HCT116 (cell line): Measurements from ENCODE around the gene CEP72. TPM values are rescaled to one million over a fixed set of nuclear protein-coding genes. Genes with fewer than 3 reads are reported as not detected.

Experiments
- ATAC-seq: fragments of 200-7000 bp; cut with Tn5 transposase; 2 replicates; pipeline ENCODE4 v1.9.1; 2020; ENCODE audit warnings: mild to moderate bottlenecking, moderate library complexity
- BruUV-seq: library from RNA; stranded (reverse); fragments of 400-500 nt; replicated peaks from 2 replicates; lab custom pipeline; 2021; lab: Mats Ljungman, UMichigan
- CTCF ChIA-PET: fragments of 300-600 bp; sonication (Branson Sonifier 250); formaldehyde crosslinking; loops from one replicate; lab custom pipeline; 2021; ENCODE audit warnings: antibody characterized with exemption; lab: Charles Lee
- POLR2A ChIA-PET: fragments of 300-600, 350-600 bp; sonication (Branson Sonifier 250); formaldehyde crosslinking; loops from one replicate; lab custom pipeline; 2021; ENCODE audit warnings: antibody characterized with exemption; lab: Charles Lee
- RAD21 ChIA-PET, 2 experiments: fragments of 300-600 bp; sonication (Branson Sonifier 250); formaldehyde crosslinking; loops; one replicate each; lab custom pipeline; 2023; ENCODE audit warnings: low total read pairs in 2 of 2; ENCODE audit not compliant: uncharacterized antibody in 2 of 2, unreplicated experiment in 2 of 2, low non-redundant PET in 1 of 2; lab: Charles Lee
- DNase-seq: peaks from one replicate; pipeline ENCODE4 v3.0.0-alpha.2; 2010; ENCODE audit warnings: low read depth, low spot score
- H2AFZ ChIP-seq: fragments of 200-600 bp; shearing (Covaris generic), sonication (generic); 2 replicates; pipeline ENCODE4 v1.6.1; 2017; ENCODE audit warnings: low read depth, mixed run types, mixed read lengths, antibody characterized with exemption, low read length; ENCODE audit not compliant: poor library complexity, severe bottlenecking
- H3K27ac ChIP-seq: 2 replicates; pipeline ENCODE4 v1.5.1; 2012; ENCODE audit warnings: low read depth, low read length
- H3K27me3 ChIP-seq: fragments of 200-600 bp; sonication (generic); 2 replicates; pipeline ENCODE4 v1.6.1; 2016; ENCODE audit warnings: mixed run types, low read length, mixed read lengths; ENCODE audit not compliant: insufficient read depth
- H3K36me3 ChIP-seq, 2 experiments: fragments of 200-500 bp in 1 of 2; fragments of 200-600 bp in 1 of 2; sonication (Bioruptor generic) in 1 of 2; sonication (generic) in 1 of 2; 2 replicates each; pipeline versions ENCODE4 v1.5.1 to v1.6.1; 2014 to 2016; ENCODE audit warnings: low read length in 2 of 2, inconsistent platforms in 1 of 2, mixed read lengths in 1 of 2, mixed run types in 1 of 2; ENCODE audit not compliant: insufficient read depth in 2 of 2, control insufficient read depth in 1 of 2
- H3K4me1 ChIP-seq, 2 experiments: fragments of 200-600 bp in 1 of 2; sonication (generic) in 1 of 2; 2 replicates each; pipeline versions ENCODE4 v1.5.1 to v1.6.1; 2012 to 2017; ENCODE audit warnings: low read length in 2 of 2, inconsistent platforms in 1 of 2, mild to moderate bottlenecking in 1 of 2, mixed read lengths in 1 of 2, mixed run types in 1 of 2, moderate library complexity in 1 of 2; ENCODE audit not compliant: insufficient read depth in 2 of 2, control insufficient read depth in 1 of 2
- H3K4me2 ChIP-seq: fragments of 200-600 bp; sonication (generic); 2 replicates; pipeline ENCODE4 v1.6.1; 2017; ENCODE audit warnings: mixed run types, low read length, mixed read lengths
- H3K4me3 ChIP-seq, 2 experiments: fragments of 200-600 bp in 1 of 2; sonication (generic) in 1 of 2; replicated peaks in 1 of 2; 2 replicates each; pipeline ENCODE4 v1.5.1; 2011 to 2016; ENCODE audit warnings: low read length in 2 of 2, control low read depth in 1 of 2, low read depth in 1 of 2, mild to moderate bottlenecking in 1 of 2, mixed read lengths in 1 of 2, mixed run types in 1 of 2
- H3K79me2 ChIP-seq: fragments of 200-600 bp; sonication (generic); 2 replicates; pipeline ENCODE4 v1.6.1; 2017; ENCODE audit warnings: mild to moderate bottlenecking, mixed run types, low read length, moderate library complexity, mixed read lengths; ENCODE audit not compliant: insufficient read depth
- H3K9ac ChIP-seq: fragments of 200-600 bp; sonication (generic); 2 replicates; pipeline ENCODE4 v1.6.1; 2016; ENCODE audit warnings: low read length, mixed read lengths
- H3K9me2 ChIP-seq: fragments of 200-600 bp; sonication (generic), shearing (Covaris generic); 2 replicates; pipeline ENCODE4 v1.6.1; 2017; ENCODE audit warnings: mixed run types, mild to moderate bottlenecking, moderate library complexity; ENCODE audit not compliant: insufficient read depth
- H3K9me3 ChIP-seq, 2 experiments: fragments of 200-500 bp in 1 of 2; fragments of 200-600 bp in 1 of 2; sonication (Bioruptor generic) in 1 of 2; sonication (generic) in 1 of 2; 2 replicates each; pipeline ENCODE4 v1.6.1; 2014 to 2017; ENCODE audit warnings: low read length in 2 of 2, mixed read lengths in 2 of 2, inconsistent platforms in 1 of 2, low read depth in 1 of 2, mild to moderate bottlenecking in 1 of 2, mixed run types in 1 of 2, moderate library complexity in 1 of 2; ENCODE audit not compliant: control insufficient read depth in 1 of 2, insufficient read depth in 1 of 2
- H4K20me1 ChIP-seq: fragments of 200-600 bp; sonication (generic), shearing (Covaris generic); 2 replicates; pipeline ENCODE4 v1.6.1; 2017; ENCODE audit warnings: mixed run types, mild to moderate bottlenecking, moderate library complexity; ENCODE audit not compliant: insufficient read depth
- CBX3 ChIP-seq: IDR thresholded peaks from 2 replicates; pipeline ENCODE4 v1.6.1; 2012; ENCODE audit warnings: low read depth
- CEBPB ChIP-seq: IDR thresholded peaks from 2 replicates; pipeline ENCODE4 v1.6.1; 2012; ENCODE audit warnings: low read depth
- EGR1 ChIP-seq: IDR thresholded peaks from 2 replicates; pipeline ENCODE4 v1.6.1; 2012; ENCODE audit warnings: low read depth
- ELF1 ChIP-seq: IDR thresholded peaks from 2 replicates; pipeline ENCODE4 v1.6.1; 2012; ENCODE audit warnings: low read depth, borderline replicate concordance
- EZH2 ChIP-seq: fragments of 200-600 bp; sonication (generic); IDR thresholded peaks from 2 replicates; pipeline ENCODE4 v1.6.1; 2017; ENCODE audit warnings: antibody characterized with exemption, mixed run types
- FOSL1 ChIP-seq: IDR thresholded peaks from 2 replicates; pipeline ENCODE4 v1.6.1; 2012; ENCODE audit warnings: low read depth
- JUND ChIP-seq: IDR thresholded peaks from 2 replicates; pipeline ENCODE4 v1.6.1; 2012
- POLR2A ChIP-seq: IDR thresholded peaks from 2 replicates; pipeline ENCODE4 v1.7.0; 2011; ENCODE audit warnings: borderline replicate concordance; ENCODE audit not compliant: insufficient read depth, insufficient read length; ENCODE audit errors: extremely low read depth
- POLR2AphosphoS5 ChIP-seq: IDR thresholded peaks from 2 replicates; pipeline ENCODE4 v1.6.1; 2011; ENCODE audit warnings: mild to moderate bottlenecking, low read depth, low read length, moderate library complexity
- RAD21 ChIP-seq: IDR thresholded peaks from 2 replicates; pipeline ENCODE4 v1.6.1; 2012; ENCODE audit warnings: low read depth, mild to moderate bottlenecking
- SIN3A ChIP-seq: IDR thresholded peaks from 2 replicates; pipeline ENCODE4 v1.6.1; 2012; ENCODE audit warnings: low read depth
- SP1 ChIP-seq: IDR thresholded peaks from 2 replicates; pipeline ENCODE4 v1.6.1; 2012; ENCODE audit warnings: low read depth
- SRF ChIP-seq: IDR thresholded peaks from 2 replicates; pipeline ENCODE4 v1.6.1; 2012; ENCODE audit warnings: low read depth
- TCF7L2 ChIP-seq: IDR thresholded peaks from 2 replicates; pipeline ENCODE4 v1.7.0; 2011; ENCODE audit warnings: borderline replicate concordance, inconsistent platforms; ENCODE audit not compliant: insufficient read depth, insufficient read length; ENCODE audit errors: extremely low read depth
- YY1 ChIP-seq: IDR thresholded peaks from 2 replicates; pipeline ENCODE4 v1.6.1; 2011; ENCODE audit warnings: low read length, low read depth, moderate library complexity, mild to moderate bottlenecking; ENCODE audit not compliant: insufficient replicate concordance; ENCODE audit errors: extremely low read depth
- ZFX ChIP-seq: fragments of 450-650 bp; IDR thresholded peaks from 2 replicates; pipeline ENCODE4 v1.6.1; 2017
- ZNF274 ChIP-seq: fragments of 200-500 bp; sonication (Bioruptor generic); IDR thresholded peaks from 2 replicates; pipeline ENCODE4 v1.6.1; 2014; ENCODE audit warnings: mild to moderate bottlenecking, low read depth, low read length, inconsistent platforms
- intact Hi-C: fragments of 100-400 bp; cut with micrococcal nuclease; formaldehyde crosslinking; loops from 2 replicates; pipeline ENCODE4 v1.10.0; 2022
- total RNA-seq: library from RNA; stranded (reverse); gene quantifications from one replicate; pipeline ENCODE4 v1.2.1, GENCODE V29; 2021; ENCODE audit not compliant: unreplicated experiment
- TF ChIP-seq, protein P1 (sequence below), 3 experiments: fragments of 200-600 bp in 1 of 3; sonication (generic) in 1 of 3; IDR thresholded peaks in 2 of 3; conservative IDR thresholded peaks in 1 of 3; 2 replicates each; pipeline ENCODE4 v1.5.1; 2012 to 2017; ENCODE audit warnings: low read depth in 2 of 3, low read length in 2 of 3, antibody characterized with exemption in 1 of 3, borderline replicate concordance in 1 of 3, control low read depth in 1 of 3, mild to moderate bottlenecking in 1 of 3, mixed read lengths in 1 of 3, mixed run types in 1 of 3, moderate library complexity in 1 of 3; ENCODE audit not compliant: insufficient read depth in 1 of 3
- TF ChIP-seq, protein P2 (sequence below): IDR thresholded peaks from 2 replicates; pipeline ENCODE4 v1.6.1; 2012
- TF ChIP-seq, protein P3 (sequence below): IDR thresholded peaks from 2 replicates; pipeline ENCODE4 v1.6.1; 2011; ENCODE audit warnings: mild to moderate bottlenecking, low read length, moderate library complexity; ENCODE audit not compliant: insufficient replicate concordance; ENCODE audit errors: extremely low read depth

Gene CEP72
- total RNA-seq, 1 experiment from 2014 or later: 25.6 TPM

DNA sequence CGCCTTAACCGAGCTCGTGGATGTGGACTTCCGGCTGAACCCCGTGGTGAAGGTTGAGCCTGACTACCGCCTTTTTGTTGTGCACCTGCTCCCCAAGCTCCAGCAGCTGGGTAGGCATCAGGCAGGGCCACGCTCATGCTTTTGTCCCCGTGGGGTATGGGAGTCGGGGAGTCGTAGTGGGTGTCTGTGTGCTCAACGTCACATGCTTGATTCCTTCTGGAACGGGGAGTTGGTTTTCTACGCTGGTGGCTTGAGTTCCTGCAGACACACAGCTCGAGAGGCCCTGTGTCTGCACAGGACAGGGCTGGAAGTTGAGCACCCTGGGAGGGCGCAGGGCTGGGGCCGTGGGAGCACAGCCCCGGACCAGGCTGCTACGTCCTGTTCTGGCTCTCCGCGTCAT, 8.0 kb downstream of the CEP72 start (continued):
- TF ChIP-seq EZH2 (no peak), SIN3A (no peak), CBX3 (no peak), POLR2A (no peak), RAD21 (no peak), ELF1 (no peak)

DNA sequence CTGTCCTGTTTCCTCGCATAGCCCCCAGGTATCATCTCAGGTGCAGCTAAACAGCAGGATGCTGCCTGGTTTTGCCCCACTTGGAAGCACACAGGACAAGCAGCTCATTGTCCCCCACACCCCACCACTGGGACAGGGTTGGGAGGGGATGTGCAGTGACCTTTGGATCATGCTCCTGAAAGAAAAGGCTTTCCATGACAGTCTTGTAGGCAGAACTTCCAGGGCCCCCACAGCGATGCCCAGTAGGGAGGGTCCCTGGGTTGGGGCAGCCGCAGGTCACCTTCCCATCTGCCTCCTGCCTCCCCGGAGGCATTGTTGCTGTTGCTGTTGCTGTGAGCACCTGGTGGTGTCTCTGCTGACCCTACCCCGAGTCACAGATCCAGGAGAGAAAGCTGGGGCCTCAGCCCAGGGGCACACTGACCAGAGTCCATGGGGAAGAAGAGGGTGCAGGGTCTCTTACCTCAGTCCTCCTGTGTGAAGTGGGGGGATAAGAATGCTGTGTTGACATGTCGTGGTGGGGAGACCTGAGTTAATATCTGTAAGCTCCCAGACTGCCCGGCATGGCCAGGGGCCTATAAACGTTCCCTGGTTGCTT, 8.5 kb downstream of the CEP72 start:
- no peak overlapping the region for H2AFZ ChIP-seq
- TF ChIP-seq, protein P1, sequence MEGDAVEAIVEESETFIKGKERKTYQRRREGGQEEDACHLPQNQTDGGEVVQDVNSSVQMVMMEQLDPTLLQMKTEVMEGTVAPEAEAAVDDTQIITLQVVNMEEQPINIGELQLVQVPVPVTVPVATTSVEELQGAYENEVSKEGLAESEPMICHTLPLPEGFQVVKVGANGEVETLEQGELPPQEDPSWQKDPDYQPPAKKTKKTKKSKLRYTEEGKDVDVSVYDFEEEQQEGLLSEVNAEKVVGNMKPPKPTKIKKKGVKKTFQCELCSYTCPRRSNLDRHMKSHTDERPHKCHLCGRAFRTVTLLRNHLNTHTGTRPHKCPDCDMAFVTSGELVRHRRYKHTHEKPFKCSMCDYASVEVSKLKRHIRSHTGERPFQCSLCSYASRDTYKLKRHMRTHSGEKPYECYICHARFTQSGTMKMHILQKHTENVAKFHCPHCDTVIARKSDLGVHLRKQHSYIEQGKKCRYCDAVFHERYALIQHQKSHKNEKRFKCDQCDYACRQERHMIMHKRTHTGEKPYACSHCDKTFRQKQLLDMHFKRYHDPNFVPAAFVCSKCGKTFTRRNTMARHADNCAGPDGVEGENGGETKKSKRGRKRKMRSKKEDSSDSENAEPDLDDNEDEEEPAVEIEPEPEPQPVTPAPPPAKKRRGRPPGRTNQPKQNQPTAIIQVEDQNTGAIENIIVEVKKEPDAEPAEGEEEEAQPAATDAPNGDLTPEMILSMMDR (IDR thresholded peaks at IDR 0.05 in 2 of 3, conservative IDR thresholded peaks at IDR 0.05 in 1 of 3; ENCODE audit: borderline replicate concordance in 1 of 3, insufficient read depth in 1 of 3, low read depth in 2 of 3, low read length in 2 of 3): no peak
- TF ChIP-seq EZH2 (no peak), RAD21 (no peak), POLR2AphosphoS5 (no peak), TCF7L2 (no peak), SRF (no peak), ZNF274 (no peak), ZFX (no peak), SP1 (no peak), EGR1 (no peak), YY1 (no peak), FOSL1 (no peak), JUND (no peak), CEBPB (no peak), POLR2A (no peak), ELF1 (no peak)
- TF ChIP-seq, protein P2, sequence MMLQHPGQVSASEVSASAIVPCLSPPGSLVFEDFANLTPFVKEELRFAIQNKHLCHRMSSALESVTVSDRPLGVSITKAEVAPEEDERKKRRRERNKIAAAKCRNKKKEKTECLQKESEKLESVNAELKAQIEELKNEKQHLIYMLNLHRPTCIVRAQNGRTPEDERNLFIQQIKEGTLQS: no peak
- TF ChIP-seq, protein P3, sequence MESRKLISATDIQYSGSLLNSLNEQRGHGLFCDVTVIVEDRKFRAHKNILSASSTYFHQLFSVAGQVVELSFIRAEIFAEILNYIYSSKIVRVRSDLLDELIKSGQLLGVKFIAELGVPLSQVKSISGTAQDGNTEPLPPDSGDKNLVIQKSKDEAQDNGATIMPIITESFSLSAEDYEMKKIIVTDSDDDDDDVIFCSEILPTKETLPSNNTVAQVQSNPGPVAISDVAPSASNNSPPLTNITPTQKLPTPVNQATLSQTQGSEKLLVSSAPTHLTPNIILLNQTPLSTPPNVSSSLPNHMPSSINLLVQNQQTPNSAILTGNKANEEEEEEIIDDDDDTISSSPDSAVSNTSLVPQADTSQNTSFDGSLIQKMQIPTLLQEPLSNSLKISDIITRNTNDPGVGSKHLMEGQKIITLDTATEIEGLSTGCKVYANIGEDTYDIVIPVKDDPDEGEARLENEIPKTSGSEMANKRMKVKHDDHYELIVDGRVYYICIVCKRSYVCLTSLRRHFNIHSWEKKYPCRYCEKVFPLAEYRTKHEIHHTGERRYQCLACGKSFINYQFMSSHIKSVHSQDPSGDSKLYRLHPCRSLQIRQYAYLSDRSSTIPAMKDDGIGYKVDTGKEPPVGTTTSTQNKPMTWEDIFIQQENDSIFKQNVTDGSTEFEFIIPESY: no peak
- H3K4me1 ChIP-seq: no peaks in the 10 kb centered on the region
- no peak overlapping the region for H3K27ac ChIP-seq
- ATAC-seq (no peak), DNase-seq (no peak)
- peaks cover 28% of the 10 kb centered on the region for H3K79me2 ChIP-seq
- BruUV-seq: no TSS peak
- intact Hi-C loops: no loop called here
- H3K9me3 ChIP-seq: no peaks in the 10 kb centered on the region
- peaks cover 11% of the 10 kb centered on the region; the same call in 1 of the 2 replicates for H4K20me1 ChIP-seq
- no peaks in the 10 kb centered on the region for H3K9me2 ChIP-seq
- H3K36me3 ChIP-seq: peaks cover 28 to 53% of the 10 kb centered on the region in 2 experiments; a peak in 3 of 4 replicates
- H3K4me3 ChIP-seq: no peak overlapping the region
- no peak overlapping the region for H3K4me2 ChIP-seq
- CTCF ChIA-PET: no interaction called here
- POLR2A ChIA-PET: no interaction called here
- H3K9ac ChIP-seq: no peak overlapping the region
- no peaks in the 10 kb centered on the region for H3K27me3 ChIP-seq
- RAD21 ChIA-PET: no interaction called here
